GM18499 (cell line): ENCODE data around the gene TARS2.

Experiments
- ATAC-seq: cut with Tn5 transposase; IDR thresholded peaks from one replicate; pipeline ENCODE4 v1.9.1; 2021; ENCODE audit warnings: moderate number of reproducible peaks; ENCODE audit not compliant: insufficient read depth, unreplicated experiment

Gene TARS2

DNA sequence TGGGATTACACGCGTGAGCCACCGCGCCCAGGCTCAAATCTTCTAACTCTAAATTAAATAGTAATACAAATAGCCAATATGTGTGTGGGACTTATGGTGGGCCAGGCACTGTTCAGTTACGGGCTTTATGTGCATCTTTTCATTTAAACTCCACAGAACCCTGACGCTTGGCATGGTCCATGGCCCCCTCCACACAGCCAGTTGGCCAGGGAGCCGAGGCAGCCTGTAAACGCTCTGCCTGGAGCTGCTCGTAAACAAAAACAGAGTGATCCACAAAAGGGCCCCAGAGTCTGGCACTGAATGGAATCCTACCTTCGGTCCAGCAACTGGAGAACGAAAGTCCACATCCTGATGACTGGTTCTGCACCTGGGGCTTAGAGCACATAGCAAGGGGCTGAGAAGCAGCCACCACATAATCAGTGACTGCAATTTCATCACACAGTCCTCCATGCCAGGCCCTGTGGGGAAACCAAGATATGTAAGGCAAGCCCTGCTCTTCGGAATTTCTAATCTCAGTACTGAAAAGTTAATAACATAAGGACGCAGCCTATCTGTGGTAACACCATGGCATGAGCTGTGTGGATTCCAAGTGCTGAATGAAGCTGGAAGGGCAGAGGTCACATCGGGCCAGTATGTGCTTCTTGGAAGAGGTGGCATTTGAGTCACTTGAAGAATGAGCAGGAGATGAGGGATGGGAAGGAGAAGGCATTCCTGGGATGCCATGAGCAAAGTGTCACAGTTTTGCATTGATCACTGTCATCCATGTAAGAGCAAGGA lies 48.5 kb downstream of the TARS2 start:
- no peak for ATAC-seq

- ATAC-seq = no peak
Measured at GRCh38 chr1:150536836-150537731, 49.9 kb downstream of the TARS2 start.

- ATAC-seq = no peak
Measured at GRCh38 chr1:150537732-150538684, 50.8 kb downstream of the TARS2 start.

DNA sequence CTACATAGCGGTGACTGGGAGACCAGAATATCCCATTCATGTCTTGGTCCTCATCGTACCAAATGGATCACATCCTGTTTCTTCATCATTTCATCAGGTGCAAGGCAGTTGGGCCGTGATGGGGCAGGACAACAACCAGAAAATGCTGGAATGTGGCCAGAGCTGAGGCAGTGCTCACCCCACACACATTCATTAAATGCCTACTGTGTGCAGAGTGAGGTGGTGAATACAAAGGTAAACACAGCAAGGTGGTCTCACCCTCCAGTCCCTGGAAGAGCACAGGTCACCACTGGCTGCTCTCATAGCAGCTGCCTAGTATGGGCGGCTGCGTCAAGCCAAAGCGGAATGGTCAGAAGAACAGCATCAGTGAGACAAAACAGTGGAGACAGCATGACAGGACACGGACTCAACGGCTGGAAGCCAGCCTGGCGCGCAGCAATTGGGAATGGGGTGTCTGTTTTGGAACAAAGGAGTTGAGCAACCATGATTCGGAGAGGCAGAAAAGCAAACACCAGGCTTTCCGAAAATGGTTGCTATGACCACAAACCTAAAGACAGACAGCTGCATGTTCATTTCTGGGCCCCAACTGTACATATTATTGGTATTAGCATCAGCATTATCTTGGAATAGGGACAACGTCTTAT lies 56.4 kb downstream of the TARS2 start:
- no peak for ATAC-seq

- ATAC-seq = no peak
Measured at GRCh38 chr1:150544204-150544603, 57.0 kb downstream of the TARS2 start.

GRCh38 chr1:150545486-150546032 lies 58.3 kb downstream of the TARS2 start:
- ATAC-seq = no peak

GRCh38 chr1:150546294-150546937 lies 59.2 kb downstream of the TARS2 start:
- no peak for ATAC-seq

- ATAC-seq = no peak
Measured at GRCh38 chr1:150548324-150548631, 61.1 kb downstream of the TARS2 start.

GRCh38 chr1:150548632-150549495 lies 61.6 kb downstream of the TARS2 start, which contains the start of gene ADAMTSL4:
TSS of gene ADAMTSL4 (plus strand) at chr1:150549408. CDS start at chr1:150552289, 2,881 bp downstream.
- ATAC-seq = no peak

DNA sequence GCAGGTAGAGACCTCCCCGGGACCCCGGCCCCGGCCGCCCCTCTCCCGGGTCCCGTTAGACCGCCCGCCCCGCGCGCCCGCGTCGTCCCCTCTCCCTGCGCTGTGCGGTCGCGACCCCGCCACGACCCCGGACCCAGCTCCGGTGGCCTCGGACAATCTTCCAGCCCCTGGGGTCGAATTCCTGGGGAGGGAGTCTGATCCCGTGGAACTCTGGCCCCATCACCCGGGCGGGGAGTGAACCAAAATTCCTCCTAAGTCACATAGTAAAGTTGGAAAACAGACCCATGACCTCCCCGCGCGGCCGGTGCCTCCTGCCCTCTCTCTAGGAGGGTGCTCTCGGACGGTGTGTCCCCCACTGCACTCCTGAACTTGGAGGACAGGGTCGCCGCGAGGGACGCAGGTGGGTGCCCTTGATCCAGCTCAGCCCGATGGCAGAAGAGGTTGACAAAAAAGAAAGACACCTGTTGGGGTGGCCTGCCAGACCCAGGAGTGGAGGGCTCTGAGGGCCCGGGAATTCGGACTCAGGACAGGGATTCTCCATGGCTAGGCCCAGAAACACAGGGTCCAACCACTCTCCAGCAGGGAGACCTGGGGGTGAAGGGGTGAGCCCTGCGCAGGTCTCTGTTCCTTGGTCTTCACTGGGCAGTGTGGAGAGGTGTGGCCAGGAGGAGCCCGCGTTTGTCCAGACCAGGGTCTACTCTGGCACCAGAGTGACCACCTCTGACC lies 62.4 kb downstream of the TARS2 start:
- no peak for ATAC-seq

- no peak for ATAC-seq
Measured at GRCh38 chr1:150550222-150551050, 63.2 kb downstream of the TARS2 start.

GRCh38 chr1:150551051-150551783 lies 64.0 kb downstream of the TARS2 start:
- ATAC-seq = no peak

DNA sequence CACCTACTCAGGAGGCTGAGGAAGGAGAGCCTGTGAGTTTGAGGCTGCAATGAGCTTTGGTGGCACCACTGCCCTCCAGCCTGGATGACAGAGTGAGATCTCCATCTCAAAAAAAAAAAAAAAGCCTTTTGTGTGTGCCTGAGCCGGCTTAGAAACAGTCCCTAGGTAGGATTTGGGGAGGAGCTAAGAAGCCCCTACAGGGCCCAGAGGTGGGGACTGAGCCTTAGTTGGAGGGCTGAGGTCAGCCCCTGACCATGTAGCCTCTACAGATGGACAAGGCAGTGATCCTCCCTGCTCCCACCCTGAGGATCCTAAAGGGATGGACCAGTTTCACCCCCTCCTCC lies 64.5 kb downstream of the TARS2 start:
- no peak for ATAC-seq

DNA sequence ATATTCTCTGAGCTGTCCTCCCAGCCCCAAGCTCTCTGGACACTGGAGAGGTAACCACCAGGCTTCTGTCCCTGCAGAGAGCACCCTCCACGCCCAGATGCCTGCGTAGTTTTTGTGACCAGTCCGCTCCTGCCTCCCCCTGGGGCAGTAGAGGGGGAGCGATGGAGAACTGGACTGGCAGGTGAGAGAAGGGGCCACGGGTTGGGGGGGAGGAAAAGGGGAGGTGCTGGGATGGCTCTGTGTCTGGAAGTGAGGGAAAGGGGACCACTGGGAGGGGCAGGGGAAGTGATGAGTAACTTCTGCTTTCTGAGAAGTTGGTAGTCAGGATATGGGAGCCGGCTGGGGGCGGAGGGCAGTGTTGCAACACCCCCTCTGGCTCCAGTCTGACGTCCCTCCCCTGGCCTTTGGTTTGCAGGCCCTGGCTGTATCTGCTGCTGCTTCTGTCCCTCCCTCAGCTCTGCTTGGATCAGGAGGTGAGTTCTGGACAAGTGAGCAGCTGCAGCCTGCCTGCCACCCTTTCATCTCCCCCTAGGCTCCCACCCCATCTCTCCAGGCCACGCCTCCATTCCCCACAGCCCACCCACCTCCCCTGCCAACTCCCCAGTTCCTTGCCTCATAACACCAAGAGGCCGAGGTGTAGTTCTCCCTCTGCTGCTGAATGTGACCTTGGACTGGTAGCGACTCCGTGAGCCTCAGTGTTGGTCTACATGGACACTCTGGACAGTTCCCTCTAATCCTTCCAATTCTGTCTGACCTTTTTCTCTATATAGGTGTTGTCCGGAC lies 65.1 kb downstream of the TARS2 start:
- ATAC-seq = no peak

DNA sequence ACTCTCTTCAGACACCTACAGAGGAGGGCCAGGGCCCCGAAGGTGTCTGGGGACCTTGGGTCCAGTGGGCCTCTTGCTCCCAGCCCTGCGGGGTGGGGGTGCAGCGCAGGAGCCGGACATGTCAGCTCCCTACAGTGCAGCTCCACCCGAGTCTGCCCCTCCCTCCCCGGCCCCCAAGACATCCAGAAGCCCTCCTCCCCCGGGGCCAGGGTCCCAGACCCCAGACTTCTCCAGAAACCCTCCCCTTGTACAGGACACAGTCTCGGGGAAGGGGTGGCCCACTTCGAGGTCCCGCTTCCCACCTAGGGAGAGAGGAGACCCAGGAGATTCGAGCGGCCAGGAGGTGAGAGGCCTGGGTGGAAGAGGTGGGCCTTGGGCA lies 65.7 kb downstream of the TARS2 start:
- no peak for ATAC-seq
